ENCODE data around the gene RAPGEF3.

Gene RAPGEF3

GRCh38 chr12:47710278-47710677, 48.4 kb downstream of the RAPGEF3 start:
- H3K27ac ChIP-seq (ENCODE audit: low read length), result no peak overlapping the region
- H3K9me3 ChIP-seq (ENCODE audit: control insufficient read depth in 1 of 2, low read length in 2 of 2), result no peaks in the 10 kb centered on the region
- no peaks in the 10 kb centered on the region for H3K27me3 ChIP-seq (ENCODE audit: low read depth, low read length)
- H3K4me3 ChIP-seq (ENCODE audit: low read depth in 1 of 2, low read length in 2 of 2), result no peak overlapping the region
- no peaks in the 10 kb centered on the region for H3K36me3 ChIP-seq (ENCODE audit: control insufficient read depth in 1 of 2, insufficient read depth in 2 of 2, low read length in 2 of 2)
- peaks cover 4 to 12% of the 10 kb centered on the region in 2 donors for H3K4me1 ChIP-seq (ENCODE audit: control insufficient read depth in 1 of 2, insufficient read depth in 2 of 2, low read length in 2 of 2)

DNA sequence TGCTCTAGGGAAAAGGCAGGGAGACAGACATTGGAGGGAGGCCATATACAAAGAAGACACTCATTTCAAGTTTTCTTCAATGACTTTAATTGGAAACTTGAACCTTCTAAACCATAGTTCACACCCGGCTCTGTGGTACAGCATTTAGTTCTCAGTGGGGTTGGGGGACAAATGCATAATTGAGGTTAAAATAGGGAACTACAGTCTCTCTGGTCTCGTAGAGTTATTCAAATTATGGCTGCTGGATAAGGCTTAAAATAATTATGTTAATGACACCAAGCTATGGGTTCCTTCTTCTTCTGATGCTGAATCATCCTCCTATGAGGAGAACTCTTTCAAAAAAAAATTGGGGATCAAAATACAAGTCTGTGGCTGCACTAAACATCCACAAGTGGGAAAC, 49.0 kb downstream of the RAPGEF3 start:
- Histone ChIP-seq H3K27me3 (ENCODE audit: low read depth, low read length) (no peaks in the 10 kb centered on the region), H3K4me1 (ENCODE audit: control insufficient read depth in 1 of 2, insufficient read depth in 2 of 2, low read length in 2 of 2) (peaks cover 0 to 6% of the 10 kb centered on the region in 2 donors), H3K9me3 (ENCODE audit: control insufficient read depth in 1 of 2, low read length in 2 of 2) (no peaks in the 10 kb centered on the region), H3K27ac (ENCODE audit: low read length) (no peak overlapping the region), H3K4me3 (ENCODE audit: low read depth in 1 of 2, low read length in 2 of 2) (no peak overlapping the region), H3K36me3 (ENCODE audit: control insufficient read depth in 1 of 2, insufficient read depth in 2 of 2, low read length in 2 of 2) (no peaks in the 10 kb centered on the region)

GRCh38 chr12:47709237-47709636, 49.4 kb downstream of the RAPGEF3 start:
- H3K9me3 ChIP-seq (ENCODE audit: control insufficient read depth in 1 of 2, low read length in 2 of 2), result no peaks in the 10 kb centered on the region
- peaks cover 0 to 6% of the 10 kb centered on the region in 2 donors for H3K4me1 ChIP-seq (ENCODE audit: control insufficient read depth in 1 of 2, insufficient read depth in 2 of 2, low read length in 2 of 2)
- no peaks in the 10 kb centered on the region for H3K27me3 ChIP-seq (ENCODE audit: low read depth, low read length)
- H3K36me3 ChIP-seq (ENCODE audit: control insufficient read depth in 1 of 2, insufficient read depth in 2 of 2, low read length in 2 of 2), result no peaks in the 10 kb centered on the region
- no peak overlapping the region for H3K27ac ChIP-seq (ENCODE audit: low read length)
- no peak overlapping the region for H3K4me3 ChIP-seq (ENCODE audit: low read depth in 1 of 2, low read length in 2 of 2)

DNA sequence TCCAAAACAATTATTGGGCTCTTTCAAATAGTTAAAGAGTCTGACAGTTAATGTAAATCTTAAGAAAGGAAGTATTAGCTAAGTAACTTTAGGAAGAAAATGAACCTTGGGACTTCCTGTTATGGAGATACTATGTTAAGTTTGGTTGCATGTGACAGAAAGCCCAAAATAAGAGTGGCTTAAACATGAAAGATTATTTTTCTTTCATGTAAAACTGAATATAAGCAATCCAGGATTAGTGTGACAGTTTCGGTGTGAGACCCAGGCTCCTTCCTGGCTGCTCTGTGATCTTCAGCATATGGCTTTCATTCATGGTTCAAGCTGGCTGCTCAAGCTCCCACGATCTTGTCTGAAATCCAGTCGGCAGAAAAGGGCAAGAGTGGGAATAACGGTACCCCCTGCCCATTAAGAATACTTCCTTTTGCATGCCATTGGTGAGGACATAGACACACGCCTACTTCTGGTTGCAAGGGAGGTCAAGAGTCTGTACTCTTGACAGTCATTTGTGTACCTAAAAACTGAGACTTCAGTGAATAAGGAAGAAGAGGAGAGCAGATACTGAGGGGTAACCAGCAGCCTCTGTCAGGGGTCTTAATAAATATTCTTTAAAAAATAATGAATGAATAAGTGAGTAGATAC, 50.7 kb downstream of the RAPGEF3 start:
- no peaks in the 10 kb centered on the region for H3K27me3 ChIP-seq (ENCODE audit: low read depth, low read length)
- H3K4me3 ChIP-seq (ENCODE audit: low read depth in 1 of 2, low read length in 2 of 2), result no peak overlapping the region
- peaks cover 0 to 6% of the 10 kb centered on the region in 2 donors for H3K4me1 ChIP-seq (ENCODE audit: control insufficient read depth in 1 of 2, insufficient read depth in 2 of 2, low read length in 2 of 2)
- no peaks in the 10 kb centered on the region for H3K9me3 ChIP-seq (ENCODE audit: control insufficient read depth in 1 of 2, low read length in 2 of 2)
- H3K36me3 ChIP-seq (ENCODE audit: control insufficient read depth in 1 of 2, insufficient read depth in 2 of 2, low read length in 2 of 2), result no peaks in the 10 kb centered on the region
- H3K27ac ChIP-seq (ENCODE audit: low read length), result no peak overlapping the region

DNA sequence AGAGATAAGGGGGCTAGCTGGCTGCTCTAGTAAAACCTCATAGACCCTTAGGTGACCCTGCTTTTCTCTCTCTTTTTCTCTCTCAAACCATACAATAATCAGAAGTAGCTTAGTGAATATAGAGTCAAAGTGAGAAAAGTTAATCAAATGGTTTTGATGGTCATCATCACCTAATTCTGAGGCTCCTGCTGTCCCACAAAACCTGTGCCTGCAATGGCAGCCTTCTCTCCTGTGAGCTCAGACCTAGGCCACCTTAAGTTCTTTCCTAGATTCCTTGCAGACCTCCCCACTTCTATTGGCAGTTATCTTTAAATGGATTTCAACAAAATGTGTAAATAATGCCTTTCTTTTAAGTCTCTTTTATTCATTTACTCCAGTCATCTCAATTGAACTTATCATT, 51.3 kb downstream of the RAPGEF3 start:
- no peaks in the 10 kb centered on the region for H3K9me3 ChIP-seq (ENCODE audit: control insufficient read depth in 1 of 2, low read length in 2 of 2)
- no peak overlapping the region for H3K27ac ChIP-seq (ENCODE audit: low read length)
- H3K4me1 ChIP-seq (ENCODE audit: control insufficient read depth in 1 of 2, insufficient read depth in 2 of 2, low read length in 2 of 2), result peaks cover 0 to 6% of the 10 kb centered on the region in 2 donors
- peak overlapping the region in 1 of 2 donors; percentile 82 for H3K4me3 ChIP-seq (ENCODE audit: low read depth in 1 of 2, low read length in 2 of 2)
- no peaks in the 10 kb centered on the region for H3K36me3 ChIP-seq (ENCODE audit: control insufficient read depth in 1 of 2, insufficient read depth in 2 of 2, low read length in 2 of 2)
- H3K27me3 ChIP-seq (ENCODE audit: low read depth, low read length), result no peaks in the 10 kb centered on the region

GRCh38 chr12:47705566-47706425, 52.9 kb downstream of the RAPGEF3 start, which contains the start of gene RPAP3:
RPAP3 (minus strand) TSS chr12:47706030; CDS start chr12:47702840, 3,190 bp downstream.
- Histone ChIP-seq H3K9me3 (ENCODE audit: control insufficient read depth in 1 of 2, low read length in 2 of 2) (no peaks in the 10 kb centered on the region), H3K27ac (ENCODE audit: low read length) (peak within 1 kb of the TSS; percentile 98), H3K27me3 (ENCODE audit: low read depth, low read length) (no peaks in the 10 kb centered on the region), H3K4me3 (ENCODE audit: low read depth in 1 of 2, low read length in 2 of 2) (peak within 1 kb of the TSS; percentile 82 to 91), H3K4me1 (ENCODE audit: control insufficient read depth in 1 of 2, insufficient read depth in 2 of 2, low read length in 2 of 2) (peaks cover 0 to 6% of the 10 kb centered on the region in 2 donors), H3K36me3 (ENCODE audit: control insufficient read depth in 1 of 2, insufficient read depth in 2 of 2, low read length in 2 of 2) (no peaks in the 10 kb centered on the region)

DNA sequence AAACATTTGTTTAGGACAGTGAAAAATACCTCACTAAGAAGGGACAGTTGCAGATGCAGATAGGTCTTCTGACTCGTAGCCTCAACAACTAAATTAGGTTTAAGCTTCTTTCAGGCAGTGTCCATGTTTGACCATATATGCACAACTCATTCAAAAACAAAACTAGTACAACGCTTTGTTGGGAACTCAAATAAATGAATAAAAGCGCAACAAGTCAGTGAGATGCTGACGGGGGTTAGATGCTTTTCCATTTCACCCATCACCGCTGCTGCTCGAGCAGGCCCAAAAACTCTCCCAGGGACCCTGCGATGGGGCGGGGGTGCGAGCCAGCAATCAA, 53.5 kb downstream of the RAPGEF3 start:
- Histone ChIP-seq H3K27ac (ENCODE audit: low read length) (no peak overlapping the region), H3K4me3 (ENCODE audit: low read depth in 1 of 2, low read length in 2 of 2) (peak overlapping the region; percentile 82 to 91), H3K36me3 (ENCODE audit: control insufficient read depth in 1 of 2, insufficient read depth in 2 of 2, low read length in 2 of 2) (peaks cover under 1 to 6% of the 10 kb centered on the region in 2 donors), H3K4me1 (ENCODE audit: control insufficient read depth in 1 of 2, insufficient read depth in 2 of 2, low read length in 2 of 2) (peaks cover 0 to 6% of the 10 kb centered on the region in 2 donors), H3K27me3 (ENCODE audit: low read depth, low read length) (no peaks in the 10 kb centered on the region), H3K9me3 (ENCODE audit: control insufficient read depth in 1 of 2, low read length in 2 of 2) (no peaks in the 10 kb centered on the region)

DNA sequence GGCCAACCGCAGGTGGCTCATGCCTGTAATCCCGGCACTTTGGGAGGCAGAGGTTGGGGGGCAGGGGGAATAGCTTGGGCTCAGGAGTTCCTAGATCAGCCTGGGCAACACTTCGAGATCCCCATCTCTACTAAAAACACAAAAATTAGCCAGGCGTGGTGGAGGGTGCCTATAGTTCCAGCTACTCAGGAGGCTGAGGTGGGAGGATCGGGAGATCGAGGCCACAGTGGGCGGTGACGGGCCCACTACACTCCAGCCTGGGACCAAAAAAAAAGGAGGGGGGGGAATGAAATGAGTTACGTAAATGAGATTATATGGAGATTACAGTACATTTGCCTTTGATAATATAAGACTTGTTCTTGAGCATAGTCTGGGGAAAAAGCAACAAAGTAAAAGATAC, 54.0 kb downstream of the RAPGEF3 start:
- peaks cover 0 to 6% of the 10 kb centered on the region in 2 donors for H3K4me1 ChIP-seq (ENCODE audit: control insufficient read depth in 1 of 2, insufficient read depth in 2 of 2, low read length in 2 of 2)
- H3K27me3 ChIP-seq (ENCODE audit: low read depth, low read length), result no peaks in the 10 kb centered on the region
- peaks cover 6 to 8% of the 10 kb centered on the region in 2 donors for H3K36me3 ChIP-seq (ENCODE audit: control insufficient read depth in 1 of 2, insufficient read depth in 2 of 2, low read length in 2 of 2)
- H3K9me3 ChIP-seq (ENCODE audit: control insufficient read depth in 1 of 2, low read length in 2 of 2), result no peaks in the 10 kb centered on the region
- H3K4me3 ChIP-seq (ENCODE audit: low read depth in 1 of 2, low read length in 2 of 2), result peak overlapping the region; percentile 82 to 91
- no peak overlapping the region for H3K27ac ChIP-seq (ENCODE audit: low read length)

DNA sequence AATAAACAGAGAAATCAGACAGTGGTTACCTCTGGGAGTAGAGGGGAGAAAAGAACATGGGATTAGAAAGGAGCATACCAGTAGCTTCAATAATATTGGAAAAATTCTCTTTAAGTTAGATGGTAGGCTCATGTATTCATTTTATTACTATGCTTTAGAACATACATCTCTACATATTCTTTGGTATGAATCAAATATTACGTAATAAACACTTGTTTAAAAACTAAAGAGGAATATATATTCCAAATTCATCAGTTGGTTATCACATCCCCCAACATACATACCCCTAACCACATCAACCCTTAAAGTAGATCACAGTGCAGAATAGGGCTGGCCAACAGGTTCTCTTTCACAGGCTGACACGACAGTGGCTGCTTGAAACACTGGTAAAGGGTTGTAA, 58.4 kb downstream of the RAPGEF3 start:
- Histone ChIP-seq H3K4me3 (ENCODE audit: low read depth in 1 of 2, low read length in 2 of 2) (no peak overlapping the region), H3K9me3 (ENCODE audit: control insufficient read depth in 1 of 2, low read length in 2 of 2) (no peaks in the 10 kb centered on the region), H3K4me1 (ENCODE audit: control insufficient read depth in 1 of 2, insufficient read depth in 2 of 2, low read length in 2 of 2) (no peaks in the 10 kb centered on the region), H3K27ac (ENCODE audit: low read length) (no peak overlapping the region), H3K36me3 (ENCODE audit: control insufficient read depth in 1 of 2, insufficient read depth in 2 of 2, low read length in 2 of 2) (peaks cover 21 to 24% of the 10 kb centered on the region in 2 donors), H3K27me3 (ENCODE audit: low read depth, low read length) (no peaks in the 10 kb centered on the region)

DNA sequence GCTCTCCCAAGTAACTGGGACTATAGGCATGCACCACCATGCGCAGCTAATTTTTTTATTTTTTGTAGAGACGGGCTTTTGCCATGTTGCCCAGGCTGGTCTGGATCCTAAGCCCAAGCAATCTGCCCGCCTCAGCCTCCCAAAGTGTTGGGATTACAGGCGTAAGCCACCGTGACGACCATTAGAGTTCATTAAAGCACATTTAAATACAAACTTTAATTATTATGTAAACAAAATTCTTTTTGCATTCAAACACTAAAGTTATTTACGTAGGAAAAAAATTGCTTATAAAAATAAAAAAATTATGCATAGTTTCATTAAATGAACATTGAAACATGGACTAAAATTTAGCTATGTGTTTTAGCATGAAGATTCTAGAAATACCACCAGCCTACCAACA, 60.0 kb downstream of the RAPGEF3 start:
- H3K9me3 ChIP-seq (ENCODE audit: control insufficient read depth in 1 of 2, low read length in 2 of 2), result no peaks in the 10 kb centered on the region
- H3K4me3 ChIP-seq (ENCODE audit: low read depth in 1 of 2, low read length in 2 of 2), result no peak overlapping the region
- no peaks in the 10 kb centered on the region for H3K4me1 ChIP-seq (ENCODE audit: control insufficient read depth in 1 of 2, insufficient read depth in 2 of 2, low read length in 2 of 2)
- H3K36me3 ChIP-seq (ENCODE audit: control insufficient read depth in 1 of 2, insufficient read depth in 2 of 2, low read length in 2 of 2), result peaks cover 21 to 24% of the 10 kb centered on the region in 2 donors
- H3K27ac ChIP-seq (ENCODE audit: low read length), result no peak overlapping the region
- H3K27me3 ChIP-seq (ENCODE audit: low read depth, low read length), result no peaks in the 10 kb centered on the region

DNA sequence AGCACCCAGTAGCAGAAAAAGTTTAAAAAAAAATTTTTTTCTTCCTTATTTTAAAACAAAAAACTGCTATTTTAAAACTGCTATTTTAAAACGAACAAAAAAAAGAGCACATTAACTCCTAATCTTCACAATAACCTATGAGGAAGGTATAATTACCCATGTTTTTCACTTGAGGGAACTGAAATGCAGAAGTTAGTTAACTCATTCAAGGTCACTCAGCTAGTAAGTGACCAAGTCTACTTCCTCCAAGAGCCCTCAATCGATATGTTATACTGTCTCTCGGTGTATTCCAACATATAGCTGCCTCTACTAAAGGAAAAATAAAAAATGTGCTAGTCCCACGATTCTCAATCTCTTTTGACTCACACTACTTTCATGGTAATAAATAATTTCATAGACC, 60.6 kb downstream of the RAPGEF3 start:
- Histone ChIP-seq H3K36me3 (ENCODE audit: control insufficient read depth in 1 of 2, insufficient read depth in 2 of 2, low read length in 2 of 2) (peaks cover 21 to 28% of the 10 kb centered on the region in 2 donors), H3K27me3 (ENCODE audit: low read depth, low read length) (no peaks in the 10 kb centered on the region), H3K9me3 (ENCODE audit: control insufficient read depth in 1 of 2, low read length in 2 of 2) (no peaks in the 10 kb centered on the region), H3K27ac (ENCODE audit: low read length) (no peak overlapping the region), H3K4me1 (ENCODE audit: control insufficient read depth in 1 of 2, insufficient read depth in 2 of 2, low read length in 2 of 2) (no peaks in the 10 kb centered on the region), H3K4me3 (ENCODE audit: low read depth in 1 of 2, low read length in 2 of 2) (no peak overlapping the region)

Data from muscle layer of duodenum (tissue), 2 donors.